ENCODE data around the gene MAPK8. TPM values are rescaled to one million over a fixed set of nuclear protein-coding genes. Genes with fewer than 3 reads are reported as not detected.

The MAPK8 gene
- total RNA-seq, 1 donor from 2014 or later: 43.2 TPM

- FAIRE-seq: no peak
Observed at GRCh38 chr10:48423884-48424283, 117.4 kb downstream of the MAPK8 start.

DNA sequence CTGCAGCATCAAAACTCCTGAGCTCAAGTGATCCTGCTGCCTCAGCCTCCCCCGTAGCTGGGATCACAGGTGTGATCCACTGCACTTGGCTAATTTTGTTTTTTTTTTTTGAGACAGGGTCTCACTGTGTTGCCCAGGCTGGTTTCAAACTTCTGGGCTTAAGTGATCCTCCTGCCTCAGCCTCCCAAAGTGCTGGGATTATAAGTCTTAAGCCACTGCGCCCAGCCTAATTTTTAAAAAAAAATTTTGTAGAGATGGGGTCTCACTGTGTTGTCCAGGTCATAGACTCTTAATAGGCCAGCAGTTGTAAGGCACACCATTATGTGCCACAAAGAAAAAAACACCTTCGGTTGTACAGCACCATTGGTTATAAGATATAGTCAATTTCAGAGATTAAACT, 122.4 kb downstream of the MAPK8 start:
- no peaks in the 10 kb centered on the region for H3K27me3 ChIP-seq (ENCODE audit: control insufficient read depth, insufficient read depth, low read length)
- H3K4me3 ChIP-seq (ENCODE audit: low read depth, low read length): no peak overlapping the region
- H3K36me3 ChIP-seq (ENCODE audit: control insufficient read depth, insufficient read depth, low read length): no peaks in the 10 kb centered on the region
- TF ChIP-seq, protein P1, sequence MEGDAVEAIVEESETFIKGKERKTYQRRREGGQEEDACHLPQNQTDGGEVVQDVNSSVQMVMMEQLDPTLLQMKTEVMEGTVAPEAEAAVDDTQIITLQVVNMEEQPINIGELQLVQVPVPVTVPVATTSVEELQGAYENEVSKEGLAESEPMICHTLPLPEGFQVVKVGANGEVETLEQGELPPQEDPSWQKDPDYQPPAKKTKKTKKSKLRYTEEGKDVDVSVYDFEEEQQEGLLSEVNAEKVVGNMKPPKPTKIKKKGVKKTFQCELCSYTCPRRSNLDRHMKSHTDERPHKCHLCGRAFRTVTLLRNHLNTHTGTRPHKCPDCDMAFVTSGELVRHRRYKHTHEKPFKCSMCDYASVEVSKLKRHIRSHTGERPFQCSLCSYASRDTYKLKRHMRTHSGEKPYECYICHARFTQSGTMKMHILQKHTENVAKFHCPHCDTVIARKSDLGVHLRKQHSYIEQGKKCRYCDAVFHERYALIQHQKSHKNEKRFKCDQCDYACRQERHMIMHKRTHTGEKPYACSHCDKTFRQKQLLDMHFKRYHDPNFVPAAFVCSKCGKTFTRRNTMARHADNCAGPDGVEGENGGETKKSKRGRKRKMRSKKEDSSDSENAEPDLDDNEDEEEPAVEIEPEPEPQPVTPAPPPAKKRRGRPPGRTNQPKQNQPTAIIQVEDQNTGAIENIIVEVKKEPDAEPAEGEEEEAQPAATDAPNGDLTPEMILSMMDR (IDR thresholded peaks at IDR 0.05; ENCODE audit: insufficient read depth, low read length, severe bottlenecking): no peak
- no peak for FAIRE-seq
- DNase-seq (ENCODE audit: low read depth): no peak

More at GRCh38 chr10:48423884-48424283, 117.4 kb downstream of the MAPK8 start:
- no peaks in the 10 kb centered on the region for H3K27me3 ChIP-seq (ENCODE audit: control insufficient read depth, insufficient read depth, low read length)
- no peak for DNase-seq (ENCODE audit: low read depth)
- H3K4me3 ChIP-seq (ENCODE audit: low read depth, low read length): no peak overlapping the region
- H3K36me3 ChIP-seq (ENCODE audit: control insufficient read depth, insufficient read depth, low read length): no peaks in the 10 kb centered on the region
- TF ChIP-seq, protein P1 (IDR thresholded peaks at IDR 0.05; ENCODE audit: insufficient read depth, low read length, severe bottlenecking): no peak

DNA sequence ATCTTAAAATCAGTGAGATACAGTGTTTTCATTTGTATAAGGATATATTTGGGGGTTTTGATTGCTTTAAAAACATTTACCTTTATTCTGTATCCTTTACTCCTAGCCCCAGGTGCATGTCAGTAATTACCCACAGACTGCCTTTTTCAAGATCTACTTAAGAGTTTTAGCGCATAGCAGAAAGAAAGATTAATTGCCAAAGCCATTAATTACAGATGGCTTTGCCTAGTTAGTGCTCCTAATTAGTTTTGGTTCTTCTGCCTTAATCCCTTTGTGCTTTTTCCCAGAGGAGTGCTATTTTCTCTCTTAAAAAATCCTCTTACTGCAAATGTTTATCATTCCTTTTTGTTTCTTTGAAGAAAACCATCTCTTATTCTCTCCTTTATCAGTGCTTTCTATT, 122.8 kb downstream of the MAPK8 start:
- DNase-seq (ENCODE audit: low read depth): no peak
- no peak for FAIRE-seq
- TF ChIP-seq, protein P1 (IDR thresholded peaks at IDR 0.05; ENCODE audit: insufficient read depth, low read length, severe bottlenecking): no peak
- no peak overlapping the region for H3K4me3 ChIP-seq (ENCODE audit: low read depth, low read length)
- H3K36me3 ChIP-seq (ENCODE audit: control insufficient read depth, insufficient read depth, low read length): no peaks in the 10 kb centered on the region
- no peaks in the 10 kb centered on the region for H3K27me3 ChIP-seq (ENCODE audit: control insufficient read depth, insufficient read depth, low read length)

GRCh38 chr10:48430402-48430993, 124.0 kb downstream of the MAPK8 start:
- DNase-seq (ENCODE audit: low read depth): no peak
- Histone ChIP-seq H3K27me3 (ENCODE audit: control insufficient read depth, insufficient read depth, low read length) (no peaks in the 10 kb centered on the region), H3K4me3 (ENCODE audit: low read depth, low read length) (no peak overlapping the region), H3K36me3 (ENCODE audit: control insufficient read depth, insufficient read depth, low read length) (peaks cover 1% of the 10 kb centered on the region)
- TF ChIP-seq, protein P1 (IDR thresholded peaks at IDR 0.05; ENCODE audit: insufficient read depth, low read length, severe bottlenecking): no peak
- FAIRE-seq: no peak

GRCh38 chr10:48431871-48432270, 125.4 kb downstream of the MAPK8 start:
- Histone ChIP-seq H3K36me3 (ENCODE audit: control insufficient read depth, insufficient read depth, low read length) (peaks cover 1% of the 10 kb centered on the region), H3K4me3 (ENCODE audit: low read depth, low read length) (no peak overlapping the region), H3K27me3 (ENCODE audit: control insufficient read depth, insufficient read depth, low read length) (no peaks in the 10 kb centered on the region)
- DNase-seq (ENCODE audit: low read depth): no peak
- TF ChIP-seq, protein P1 (IDR thresholded peaks at IDR 0.05; ENCODE audit: insufficient read depth, low read length, severe bottlenecking): no peak
- FAIRE-seq: no peak

DNA sequence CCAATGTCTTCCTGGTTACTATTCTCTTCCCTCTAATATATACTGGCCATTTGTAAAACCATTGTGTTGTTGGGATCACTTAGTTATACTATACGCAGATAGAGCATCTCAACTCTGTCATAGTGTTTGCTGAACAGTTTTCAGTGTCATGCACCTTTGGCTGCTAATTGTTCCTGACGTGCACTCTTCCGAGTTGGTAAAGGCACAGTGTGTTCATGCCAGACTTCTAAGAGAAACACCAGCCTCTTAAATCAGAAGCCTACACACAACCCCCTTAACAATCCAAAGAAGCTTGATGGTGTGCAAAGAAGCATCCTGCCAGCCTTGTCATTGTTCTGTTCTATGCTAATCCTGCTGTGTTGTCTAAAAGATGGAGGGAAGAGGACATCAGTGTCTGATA, 131.1 kb downstream of the MAPK8 start:
- H3K36me3 ChIP-seq (ENCODE audit: control insufficient read depth, insufficient read depth, low read length): peaks cover 1% of the 10 kb centered on the region
- TF ChIP-seq, protein P1 (IDR thresholded peaks at IDR 0.05; ENCODE audit: insufficient read depth, low read length, severe bottlenecking): no peak
- H3K27me3 ChIP-seq (ENCODE audit: control insufficient read depth, insufficient read depth, low read length): no peaks in the 10 kb centered on the region
- FAIRE-seq: no peak
- no peak overlapping the region for H3K4me3 ChIP-seq (ENCODE audit: low read depth, low read length)
- DNase-seq (ENCODE audit: low read depth): no peak
